ENCODE measurements around the gene OSBPL10.

DNA sequence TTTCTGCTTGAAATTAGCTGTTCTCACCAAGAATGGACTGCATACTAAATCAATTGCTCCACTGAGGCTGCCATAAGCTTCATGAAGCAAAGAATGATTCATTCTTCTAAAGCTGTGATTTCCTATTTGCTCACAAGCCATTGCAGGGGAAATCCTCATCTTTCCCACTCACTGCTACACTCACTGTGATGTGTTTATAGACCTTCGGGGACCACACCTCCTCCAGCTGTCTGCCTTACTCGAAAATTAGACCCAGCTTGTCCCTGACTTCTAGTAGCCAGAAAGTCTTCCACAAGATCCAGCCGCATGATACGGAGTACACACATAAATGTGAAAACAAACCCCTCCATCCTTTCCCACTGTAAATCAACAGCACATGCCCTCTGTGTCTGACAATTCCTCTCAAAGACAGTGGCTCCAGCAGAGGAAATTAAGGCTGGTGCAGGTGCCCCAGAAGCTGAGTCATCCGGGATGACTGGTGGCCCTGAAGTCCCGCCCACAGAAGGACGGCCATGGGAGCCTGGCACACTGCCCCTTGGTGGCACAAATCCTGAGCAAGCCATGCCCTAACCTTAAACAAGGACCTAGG is 276.4 kb downstream of the OSBPL10 start:
- TF ChIP-seq CTCF (IDR thresholded peaks at IDR 0.05) (no peak), POLR2A (IDR thresholded peaks at IDR 0.05) (no peak)
